ENCODE results near the gene B3GNT5. TPM values are rescaled to one million over a fixed set of nuclear protein-coding genes. Genes with fewer than 3 reads are reported as not detected.

B3GNT5 gene
- total and polyA plus RNA-seq, 3 donors from 2014 or later, result 5.9 to 18.3 (median 6.3) TPM

- no peaks in the 10 kb centered on the region for H3K36me3 ChIP-seq (ENCODE audit: low read depth, missing control alignments)
- H3K4me1 ChIP-seq, result no peaks in the 10 kb centered on the region
- 91 to 96% methylated on average over 8 of the region's 8 CpGs for WGBS, 2 donors
- no peaks in the 10 kb centered on the region for H3K27me3 ChIP-seq
- intact Hi-C loops (cut with DNase I; ENCODE audit: low total_unique reads), result no loop called here
- no peak for DNase-seq
- TF ChIP-seq POLR2A (IDR thresholded peaks at IDR 0.05) (no peak), CTCF (IDR thresholded peaks at IDR 0.05) (no peak)
- no peak overlapping the region for H3K27ac ChIP-seq
- no peak overlapping the region for H3K4me3 ChIP-seq
- H3K9me3 ChIP-seq, result no peaks in the 10 kb centered on the region
Observed at GRCh38 chr3:183317271-183317670, 64.2 kb downstream of the B3GNT5 start.

- H3K27ac ChIP-seq, result no peak overlapping the region
- H3K36me3 ChIP-seq (ENCODE audit: low read depth, missing control alignments), result no peaks in the 10 kb centered on the region
- TF ChIP-seq CTCF (IDR thresholded peaks at IDR 0.05) (no peak), POLR2A (IDR thresholded peaks at IDR 0.05) (no peak)
- H3K9me3 ChIP-seq, result no peaks in the 10 kb centered on the region
- H3K27me3 ChIP-seq, result no peaks in the 10 kb centered on the region
- intact Hi-C loops (cut with DNase I; ENCODE audit: low total_unique reads), result no loop called here
- H3K4me3 ChIP-seq, result no peak overlapping the region
- H3K4me1 ChIP-seq, result no peaks in the 10 kb centered on the region
- no peak for DNase-seq
- 84 to 90% methylated on average over 10 of the region's 10 CpGs for WGBS, 2 donors
Observed at GRCh38 chr3:183317886-183318865, 65.1 kb downstream of the B3GNT5 start.

- 92% methylated on average over 5 of the region's 5 CpGs for WGBS, 2 donors
- intact Hi-C loops (cut with DNase I; ENCODE audit: low total_unique reads), result no loop called here
- no peak for TF ChIP-seq POLR2A (IDR thresholded peaks at IDR 0.05)
- TF ChIP-seq CTCF (IDR thresholded peaks at IDR 0.05), result no peak
Observed at GRCh38 chr3:183318877-183319276, 65.8 kb downstream of the B3GNT5 start.

GRCh38 chr3:183319371-183319770 is 66.3 kb downstream of the B3GNT5 start:
- no peak overlapping the region for H3K4me3 ChIP-seq
- H3K36me3 ChIP-seq (ENCODE audit: low read depth, missing control alignments), result no peaks in the 10 kb centered on the region
- H3K4me1 ChIP-seq, result no peaks in the 10 kb centered on the region
- TF ChIP-seq POLR2A (IDR thresholded peaks at IDR 0.05) (no peak), CTCF (IDR thresholded peaks at IDR 0.05) (no peak)
- no peak for DNase-seq
- H3K27me3 ChIP-seq, result no peaks in the 10 kb centered on the region
- no peak overlapping the region for H3K27ac ChIP-seq
- intact Hi-C loops (cut with DNase I; ENCODE audit: low total_unique reads), result no loop called here
- no peaks in the 10 kb centered on the region for H3K9me3 ChIP-seq

More at GRCh38 chr3:183318877-183319276, 65.8 kb downstream of the B3GNT5 start:
- DNase-seq, result no peak
- no peaks in the 10 kb centered on the region for H3K27me3 ChIP-seq
- no peaks in the 10 kb centered on the region for H3K9me3 ChIP-seq
- no peak overlapping the region for H3K4me3 ChIP-seq
- H3K27ac ChIP-seq, result no peak overlapping the region
- no peaks in the 10 kb centered on the region for H3K4me1 ChIP-seq
- H3K36me3 ChIP-seq (ENCODE audit: low read depth, missing control alignments), result no peaks in the 10 kb centered on the region

Small RNA genes lying within 50 kb of the gene (small RNA-seq; reads per million reads assigned to genes)
- 0 reads per million in 2 donors for gene RNA5SP151

Other genes with a start within 250 kb of the B3GNT5 start
- gene MCCC1, start 153.8 kb upstream of the B3GNT5 start, total RNA-seq, result 10 to 100 TPM; 35.9 to 37.8 TPM
- 22.7 TPM for gene MCCC1, start 153.8 kb upstream of the B3GNT5 start, polyA plus RNA-seq (ENCODE audit: insufficient read depth, low read depth, low replicate concordance)
- 10 to 100 TPM; 10.1 to 16.3 TPM for gene LAMP3, start 90.5 kb upstream of the B3GNT5 start, total RNA-seq
- gene LAMP3, start 90.5 kb upstream of the B3GNT5 start, polyA plus RNA-seq (ENCODE audit: insufficient read depth, low read depth, low replicate concordance), result 52.6 TPM
- 10 to 100 TPM; 14.6 to 24.2 TPM for gene MCF2L2, start 175.4 kb downstream of the B3GNT5 start, total RNA-seq
- gene MCF2L2, start 175.4 kb downstream of the B3GNT5 start, polyA plus RNA-seq (ENCODE audit: insufficient read depth, low read depth, low replicate concordance), result 6.8 TPM

All from testis (tissue), 3 donors.